DLD1 (cell line): ENCODE data around the gene APBB2.

Experiments
- in situ Hi-C: cut with HindIII; loops from 2 replicates; pipeline ENCODE4 v1.10.0; 2017; ENCODE audit warnings: low sequenced_read_pairs

Gene APBB2

DNA sequence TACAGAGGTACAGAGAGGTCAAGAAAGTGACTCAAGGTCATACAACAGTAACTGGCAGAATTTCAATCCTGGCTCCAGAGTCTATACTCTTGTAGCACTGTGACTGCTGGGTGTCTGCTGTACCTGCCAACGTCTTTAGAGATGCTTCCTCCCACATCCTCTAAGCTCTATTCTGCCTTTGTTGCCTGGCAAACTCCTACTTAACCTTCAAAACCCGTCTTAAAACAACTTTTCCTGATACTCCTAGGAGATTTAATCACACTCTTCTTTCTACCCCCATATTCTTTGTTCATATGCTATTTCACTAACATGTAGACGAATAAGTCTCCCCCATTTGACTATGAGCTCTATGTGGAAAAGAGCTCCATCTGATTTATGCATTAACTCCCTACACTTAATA lies 16.8 kb downstream of the APBB2 start:
- in situ Hi-C loops: no loop called here

- in situ Hi-C loops: no loop called here
Measured at GRCh38 chr4:41196633-41197332, 17.6 kb downstream of the APBB2 start.

DNA sequence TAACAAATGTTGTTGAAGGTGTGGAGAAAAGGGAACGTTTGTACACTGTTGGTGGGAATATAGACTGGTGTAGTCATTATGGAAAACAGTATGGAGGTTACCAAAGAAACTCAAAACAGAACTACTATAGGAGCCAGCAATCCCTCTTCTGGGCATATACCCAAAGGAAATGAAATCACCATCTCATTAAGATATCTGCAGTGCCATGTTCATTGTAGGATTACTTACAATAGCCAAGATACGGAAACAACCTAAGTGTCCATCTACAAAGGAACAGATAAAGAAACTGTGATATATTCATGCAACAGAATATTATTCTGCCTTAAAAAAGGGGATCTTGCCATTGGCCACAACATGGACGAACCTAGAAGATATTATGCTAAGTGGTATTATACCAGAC lies 22.2 kb downstream of the APBB2 start:
- in situ Hi-C loops: no loop called here

- in situ Hi-C loops: no loop called here
Measured at GRCh38 chr4:41189666-41190065, 24.7 kb downstream of the APBB2 start.

GRCh38 chr4:41189076-41189475 lies 25.3 kb downstream of the APBB2 start:
- in situ Hi-C loops: no loop called here

- in situ Hi-C loops: no loop called here
Measured at GRCh38 chr4:41185614-41186592, 28.4 kb downstream of the APBB2 start.

DNA sequence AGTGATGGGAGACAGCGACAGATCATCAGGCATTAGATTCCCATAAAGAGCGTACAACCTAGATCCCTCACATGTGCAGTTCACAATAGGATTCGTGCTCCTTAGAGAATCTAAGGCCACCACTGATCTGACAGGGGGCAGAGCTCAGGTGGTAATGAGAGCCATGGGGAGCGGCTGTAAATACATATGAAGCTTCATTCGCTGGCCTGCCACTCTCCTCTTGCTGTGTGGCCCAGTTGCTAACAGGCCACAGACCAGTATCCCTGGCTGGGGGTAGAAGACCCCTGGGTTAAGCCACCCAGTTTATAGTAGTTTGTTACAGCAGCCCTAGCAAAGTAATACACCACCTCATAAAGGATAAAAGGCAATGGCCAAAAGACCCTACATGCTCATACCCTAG lies 30.3 kb downstream of the APBB2 start:
- in situ Hi-C loops: no loop called here

- in situ Hi-C loops: no loop called here
Measured at GRCh38 chr4:41183021-41183553, 31.3 kb downstream of the APBB2 start.

- in situ Hi-C loops: no loop called here
Measured at GRCh38 chr4:41181037-41181436, 33.3 kb downstream of the APBB2 start.

GRCh38 chr4:41179498-41180195 lies 34.7 kb downstream of the APBB2 start:
- in situ Hi-C loops: no loop called here

DNA sequence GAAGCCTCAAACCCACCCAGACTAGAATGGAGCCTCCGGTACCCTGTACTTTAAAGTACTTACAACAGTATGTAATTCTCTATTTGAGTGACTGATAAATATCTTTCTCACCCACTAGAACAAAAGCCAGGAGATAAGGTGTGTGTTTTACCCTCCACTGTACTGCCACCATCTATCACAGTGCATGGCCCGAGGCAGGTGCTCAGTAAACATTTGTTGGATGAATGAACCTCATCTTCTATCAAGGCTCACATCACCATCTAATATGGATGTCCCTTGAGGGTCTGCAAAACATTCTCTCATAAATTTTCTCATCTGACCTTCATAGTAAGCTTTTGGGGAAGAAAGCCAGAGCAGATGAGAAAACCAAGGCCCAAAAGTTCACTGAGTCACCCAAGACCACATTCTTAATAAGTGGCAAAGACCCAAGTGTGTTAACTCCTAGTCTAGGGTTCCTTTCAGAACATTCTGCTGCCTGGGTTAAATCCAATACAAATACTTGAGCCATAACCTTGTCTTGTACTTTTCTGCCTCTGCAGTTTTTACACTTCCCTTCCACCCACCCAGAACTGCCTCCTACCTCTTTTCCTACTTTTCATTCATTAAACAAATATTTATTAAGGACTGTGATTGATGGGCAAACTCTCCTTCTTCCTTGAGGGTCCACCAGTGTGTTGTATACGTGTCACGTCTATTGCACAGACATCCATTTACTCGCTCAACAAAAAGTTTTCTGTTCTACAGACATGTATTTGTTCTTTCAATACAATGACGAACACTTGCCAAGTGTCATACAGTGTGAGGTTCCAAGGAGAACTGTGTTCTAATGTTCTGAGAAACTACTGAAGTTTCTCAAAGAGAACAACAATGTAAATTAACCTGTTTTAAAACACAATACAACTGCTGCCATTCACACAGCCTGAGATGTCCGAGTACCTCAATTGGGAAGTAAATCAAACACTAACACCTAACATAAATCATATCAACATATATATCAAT lies 35.7 kb downstream of the APBB2 start:
- in situ Hi-C loops: no loop called here

DNA sequence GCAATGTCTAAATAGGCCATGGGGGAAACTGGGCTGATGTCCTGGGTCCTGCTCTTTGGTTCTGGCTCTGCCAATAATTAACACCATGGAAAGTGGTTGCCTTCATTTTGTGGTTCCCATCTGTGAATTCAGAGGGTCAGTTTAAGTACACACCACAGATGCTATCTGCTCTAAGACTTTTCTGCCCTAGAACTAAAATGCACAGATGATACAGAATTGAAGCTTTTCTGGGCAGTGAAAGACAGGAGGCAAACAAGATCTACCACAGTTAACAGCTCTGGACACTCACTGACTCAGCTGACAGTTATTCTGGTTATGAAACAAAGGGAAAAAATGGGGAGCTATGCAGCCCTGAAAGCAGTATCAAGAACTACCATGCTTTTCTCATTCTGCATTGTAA lies 37.3 kb downstream of the APBB2 start:
- in situ Hi-C loops: no loop called here

GRCh38 chr4:41176340-41176739 lies 38.0 kb downstream of the APBB2 start:
- in situ Hi-C loops: no loop called here

DNA sequence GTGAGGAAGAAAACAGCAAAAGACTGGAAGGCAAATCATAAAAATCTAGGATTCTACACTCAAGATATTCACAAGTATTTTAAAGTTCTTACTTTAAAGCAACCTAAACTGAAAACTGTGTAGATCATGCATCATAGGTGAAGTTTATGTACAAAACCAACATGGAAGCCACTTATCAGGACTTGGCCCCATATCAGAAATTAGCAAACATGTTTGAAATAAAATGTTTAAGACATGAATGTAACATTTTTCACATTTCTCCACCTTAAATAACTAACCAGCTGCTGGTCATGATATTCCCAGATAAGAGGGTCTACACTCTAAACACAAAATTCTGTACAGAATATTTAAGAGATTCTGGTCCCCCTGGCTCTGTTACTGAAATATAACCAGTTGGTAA lies 38.5 kb downstream of the APBB2 start:
- in situ Hi-C loops: no loop called here

DNA sequence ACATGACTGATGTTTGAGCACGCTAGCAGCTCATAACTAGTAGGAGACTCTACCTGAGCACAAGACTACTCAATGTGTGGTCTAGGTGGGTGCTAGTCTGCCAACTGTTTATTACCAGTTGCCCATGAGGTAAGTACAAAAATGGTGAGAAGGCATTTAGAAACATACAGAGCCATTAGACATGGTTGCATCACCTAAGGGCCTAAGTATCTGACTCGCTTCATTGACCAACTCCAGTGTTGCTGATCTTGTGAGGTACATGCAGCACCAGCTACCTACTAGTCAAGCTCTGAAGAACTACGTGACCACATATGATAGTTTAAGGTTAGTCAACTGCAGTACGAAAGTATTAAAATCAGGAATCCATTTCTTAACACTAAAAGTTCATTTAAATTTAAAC lies 39.9 kb downstream of the APBB2 start:
- in situ Hi-C loops: no loop called here

GRCh38 chr4:41172786-41173185 lies 41.6 kb downstream of the APBB2 start:
- in situ Hi-C loops: no loop called here

DNA sequence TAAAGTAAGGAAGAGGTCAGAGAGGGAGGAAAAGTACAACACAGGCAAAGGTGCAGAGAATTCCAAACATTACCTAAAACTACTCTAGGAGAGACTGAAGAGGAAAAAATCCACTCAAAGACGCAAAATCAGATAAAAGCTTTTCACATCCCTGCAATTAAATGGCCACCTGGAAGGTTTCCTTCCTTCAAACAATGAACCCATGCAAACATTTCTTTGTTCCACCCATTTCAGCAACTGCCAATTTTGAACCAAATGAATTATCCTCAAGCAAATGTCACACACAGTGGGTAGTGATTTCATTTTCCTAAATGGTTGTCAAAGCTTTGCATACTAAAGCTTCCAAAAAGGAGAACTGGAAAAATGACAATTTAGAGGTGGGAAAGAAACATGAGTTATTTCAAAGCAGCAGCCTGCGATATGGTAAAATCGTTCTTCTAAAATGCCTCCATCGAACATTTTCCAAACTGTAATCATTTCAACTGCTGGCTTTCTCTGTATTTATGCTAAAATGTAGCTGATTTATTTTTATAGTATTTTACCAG lies 45.0 kb downstream of the APBB2 start:
- in situ Hi-C loops: no loop called here

- in situ Hi-C loops: no loop called here
Measured at GRCh38 chr4:41167191-41167590, 47.2 kb downstream of the APBB2 start.

DNA sequence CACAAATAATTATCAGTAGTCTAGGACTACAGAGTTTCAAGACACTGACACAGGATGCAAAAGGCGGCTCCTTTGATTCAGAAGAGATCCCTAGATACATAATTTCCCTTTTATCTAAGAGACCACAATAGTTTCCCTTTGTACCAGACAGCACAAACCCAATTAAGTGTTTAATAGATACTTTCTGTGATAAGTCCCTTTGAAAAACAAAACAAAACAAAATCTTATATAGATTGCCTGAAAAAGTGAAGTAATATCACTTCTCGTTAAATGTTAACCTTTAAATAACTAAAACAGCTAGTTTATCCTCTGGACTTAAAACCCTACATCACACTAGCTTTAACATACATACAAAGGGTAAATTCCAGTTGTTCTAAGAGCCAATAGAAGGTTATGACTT lies 49.9 kb downstream of the APBB2 start:
- in situ Hi-C loops: no loop called here

DNA sequence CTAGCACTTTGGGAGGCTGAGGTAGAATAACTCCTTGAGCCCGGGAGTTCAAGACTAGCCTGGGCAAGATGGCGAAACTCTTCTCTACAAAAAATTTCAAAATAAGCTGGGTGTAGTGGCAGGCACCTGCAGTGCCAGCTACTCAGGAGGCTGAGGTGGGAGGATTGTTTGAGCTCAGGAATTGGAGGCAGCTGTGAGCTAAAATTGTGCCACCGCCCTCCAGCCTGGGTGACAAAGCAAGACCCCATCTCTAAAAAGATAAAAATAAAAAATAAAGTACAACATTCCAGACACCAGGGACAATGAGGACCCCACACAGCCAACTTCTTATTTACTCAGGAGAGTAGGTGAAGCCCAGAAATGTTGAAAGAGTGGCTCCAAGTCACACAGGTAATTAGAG lies 53.0 kb downstream of the APBB2 start:
- in situ Hi-C loops: no loop called here
